ENCODE data around the gene ACOXL. TPM values are rescaled to one million over a fixed set of nuclear protein-coding genes. Genes with fewer than 3 reads are reported as not detected.
"Not testable (repeated sequence)": the region's sequence is repeated elsewhere in the genome, so short reads cannot be mapped to it uniquely, and the experiment has no call there.

Gene ACOXL
- total RNA-seq, 4 donors from 2014 or later = not detected

- Histone ChIP-seq H3K9me3 (no peaks in the 10 kb centered on the region), H3K4me1 (peaks cover 0 to 8% (median 0%) of the 10 kb centered on the region in 3 donors), H3K4me3 (no peak overlapping the region), H3K36me3 (no peaks in the 10 kb centered on the region), H3K27ac (no peak overlapping the region), H3K27me3 (peaks cover 0 to 23% (median 0%) of the 10 kb centered on the region in 4 donors)
- intact Hi-C loops (cut with DNase I) = no loop called here
- TF ChIP-seq, protein P1, sequence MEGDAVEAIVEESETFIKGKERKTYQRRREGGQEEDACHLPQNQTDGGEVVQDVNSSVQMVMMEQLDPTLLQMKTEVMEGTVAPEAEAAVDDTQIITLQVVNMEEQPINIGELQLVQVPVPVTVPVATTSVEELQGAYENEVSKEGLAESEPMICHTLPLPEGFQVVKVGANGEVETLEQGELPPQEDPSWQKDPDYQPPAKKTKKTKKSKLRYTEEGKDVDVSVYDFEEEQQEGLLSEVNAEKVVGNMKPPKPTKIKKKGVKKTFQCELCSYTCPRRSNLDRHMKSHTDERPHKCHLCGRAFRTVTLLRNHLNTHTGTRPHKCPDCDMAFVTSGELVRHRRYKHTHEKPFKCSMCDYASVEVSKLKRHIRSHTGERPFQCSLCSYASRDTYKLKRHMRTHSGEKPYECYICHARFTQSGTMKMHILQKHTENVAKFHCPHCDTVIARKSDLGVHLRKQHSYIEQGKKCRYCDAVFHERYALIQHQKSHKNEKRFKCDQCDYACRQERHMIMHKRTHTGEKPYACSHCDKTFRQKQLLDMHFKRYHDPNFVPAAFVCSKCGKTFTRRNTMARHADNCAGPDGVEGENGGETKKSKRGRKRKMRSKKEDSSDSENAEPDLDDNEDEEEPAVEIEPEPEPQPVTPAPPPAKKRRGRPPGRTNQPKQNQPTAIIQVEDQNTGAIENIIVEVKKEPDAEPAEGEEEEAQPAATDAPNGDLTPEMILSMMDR (IDR thresholded peaks at IDR 0.05) = no peak
- no peak for TF ChIP-seq POLR2A (IDR thresholded peaks at IDR 0.05)
- DNase-seq = no peak
- 84 to 87% methylated on average over 6 of the region's 6 CpGs for WGBS, 2 donors
Observed at GRCh38 chr2:111042261-111042660, 309.9 kb downstream of the ACOXL start.

GRCh38 chr2:111042772-111043771, 310.7 kb downstream of the ACOXL start:
- H3K4me3 ChIP-seq = no peak overlapping the region
- no peaks in the 10 kb centered on the region for H3K36me3 ChIP-seq
- intact Hi-C loops (cut with DNase I) = no loop called here
- 65 to 80% methylated on average over 17 of the region's 20 CpGs for WGBS, 2 donors
- H3K4me1 ChIP-seq = peaks cover 0 to 8% (median 0%) of the 10 kb centered on the region in 3 donors
- peaks cover 0 to 16% (median 0%) of the 10 kb centered on the region in 4 donors for H3K27me3 ChIP-seq
- no peak for DNase-seq
- H3K27ac ChIP-seq = no peak overlapping the region
- TF ChIP-seq POLR2A (IDR thresholded peaks at IDR 0.05) = no peak
- TF ChIP-seq, protein P1 (IDR thresholded peaks at IDR 0.05) = no peak
- H3K9me3 ChIP-seq = no peaks in the 10 kb centered on the region

GRCh38 chr2:111044066-111044465, 311.7 kb downstream of the ACOXL start:
- intact Hi-C loops (cut with DNase I) = no loop called here
- no peak overlapping the region for H3K4me3 ChIP-seq
- TF ChIP-seq, protein P1 (IDR thresholded peaks at IDR 0.05) = no peak
- no peaks in the 10 kb centered on the region for H3K36me3 ChIP-seq
- H3K4me1 ChIP-seq = peaks cover 0 to 8% (median 0%) of the 10 kb centered on the region in 3 donors
- peaks cover 0 to 13% (median 0%) of the 10 kb centered on the region in 4 donors for H3K27me3 ChIP-seq
- H3K27ac ChIP-seq = no peak overlapping the region
- 69 to 79% methylated on average over 2 to 4 of the region's 4 CpGs for WGBS, 2 donors
- no peaks in the 10 kb centered on the region for H3K9me3 ChIP-seq
- no peak for DNase-seq

DNA sequence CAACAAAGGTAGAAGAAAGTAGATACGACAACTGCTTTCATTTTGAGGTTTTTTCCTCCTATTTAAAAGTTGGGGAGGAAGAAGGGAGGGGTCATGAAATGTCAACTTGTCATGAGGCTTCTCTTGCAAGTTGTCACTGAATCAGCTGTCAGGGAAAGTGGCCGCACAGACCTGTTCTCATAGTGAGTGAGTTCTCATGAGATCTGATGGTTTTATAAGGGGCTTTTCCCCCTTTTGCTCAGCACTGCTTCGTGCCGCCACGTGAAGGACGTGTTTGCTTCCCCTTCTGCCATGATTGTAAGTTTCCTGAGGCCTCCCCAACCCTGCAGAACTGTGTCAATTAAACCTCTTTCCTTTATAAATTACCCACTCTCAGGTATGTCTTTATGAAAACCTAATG, 312.9 kb downstream of the ACOXL start:
- intact Hi-C loops (cut with DNase I); H3K4me1 ChIP-seq; H3K9me3 ChIP-seq; H3K4me3 ChIP-seq; H3K36me3 ChIP-seq; DNase-seq; H3K27ac ChIP-seq: not testable (repeated sequence)
- peaks cover 0 to 13% (median 0%) of the 10 kb centered on the region in 4 donors for H3K27me3 ChIP-seq
- 76 to 77% methylated on average over 6 of the region's 6 CpGs for whole genome bisulfite sequencing, 2 donors

GRCh38 chr2:111045771-111046444, 313.5 kb downstream of the ACOXL start:
- TF ChIP-seq POLR2A (IDR thresholded peaks at IDR 0.05) = no peak
- TF ChIP-seq, protein P1 (IDR thresholded peaks at IDR 0.05) = no peak
- Histone ChIP-seq H3K4me3 (no peak overlapping the region), H3K27me3 (peaks cover 0 to 11% (median 0%) of the 10 kb centered on the region in 4 donors), H3K27ac (no peak overlapping the region), H3K36me3 (no peaks in the 10 kb centered on the region), H3K9me3 (no peaks in the 10 kb centered on the region), H3K4me1 (peaks cover 0 to 8% (median 0%) of the 10 kb centered on the region in 3 donors)
- 81 to 92% methylated on average over 4 to 9 of the region's 9 CpGs for WGBS, 2 donors
- DNase-seq = no peak
- intact Hi-C loops (cut with DNase I) = no loop called here

Measured in esophagus squamous epithelium (tissue), 5 donors.